Brain microvascular endothelial cell (primary cell): ENCODE data around the gene PRH2.

ENCODE experiments used
- DNase-seq: peaks from one replicate; pipeline ENCODE4 v3.0.0-alpha.2; 2020
- H3K27ac ChIP-seq: fragments of 250-450 bp; sonication (Bioruptor Pico); 2 replicates; pipeline ENCODE4 v1.5.1; 2020; ENCODE audit warnings: mild to moderate bottlenecking, moderate library complexity
- H3K27me3 ChIP-seq: fragments of 250-450 bp; sonication (Bioruptor Pico); replicated peaks from 2 replicates; pipeline ENCODE4 v1.5.1; 2020; ENCODE audit warnings: mild to moderate bottlenecking
- H3K36me3 ChIP-seq: fragments of 250-450 bp; sonication (Bioruptor Pico); replicated peaks from 2 replicates; pipeline ENCODE4 v1.5.1; 2020; ENCODE audit warnings: mild to moderate bottlenecking
- H3K4me3 ChIP-seq: 2 replicates; pipeline ENCODE4 v1.5.1; 2011; ENCODE audit warnings: low read depth, mild to moderate bottlenecking, control low read depth, low read length, moderate library complexity
- in situ Hi-C: cut with HindIII; loops from 2 replicates; pipeline ENCODE4 v1.10.0; 2017; ENCODE audit warnings: low sequenced_read_pairs, low pct_ligation_motif_present
- TF ChIP-seq, protein P1 (sequence below): IDR thresholded peaks from 2 replicates; pipeline ENCODE4 v1.5.1; 2011; ENCODE audit warnings: low read depth, mild to moderate bottlenecking, moderate library complexity, low read length, control low read depth, inconsistent platforms; ENCODE audit errors: missing control alignments

The PRH2 gene

GRCh38 chr12:10982244-10982643, 53.2 kb downstream of the PRH2 start:
- DNase-seq = no peak
- in situ Hi-C loops = no loop called here
- Histone ChIP-seq H3K4me3 (no peak overlapping the region), H3K27ac (no peak overlapping the region), H3K36me3 (no peaks in the 10 kb centered on the region), H3K27me3 (no peaks in the 10 kb centered on the region)
- TF ChIP-seq, protein P1, sequence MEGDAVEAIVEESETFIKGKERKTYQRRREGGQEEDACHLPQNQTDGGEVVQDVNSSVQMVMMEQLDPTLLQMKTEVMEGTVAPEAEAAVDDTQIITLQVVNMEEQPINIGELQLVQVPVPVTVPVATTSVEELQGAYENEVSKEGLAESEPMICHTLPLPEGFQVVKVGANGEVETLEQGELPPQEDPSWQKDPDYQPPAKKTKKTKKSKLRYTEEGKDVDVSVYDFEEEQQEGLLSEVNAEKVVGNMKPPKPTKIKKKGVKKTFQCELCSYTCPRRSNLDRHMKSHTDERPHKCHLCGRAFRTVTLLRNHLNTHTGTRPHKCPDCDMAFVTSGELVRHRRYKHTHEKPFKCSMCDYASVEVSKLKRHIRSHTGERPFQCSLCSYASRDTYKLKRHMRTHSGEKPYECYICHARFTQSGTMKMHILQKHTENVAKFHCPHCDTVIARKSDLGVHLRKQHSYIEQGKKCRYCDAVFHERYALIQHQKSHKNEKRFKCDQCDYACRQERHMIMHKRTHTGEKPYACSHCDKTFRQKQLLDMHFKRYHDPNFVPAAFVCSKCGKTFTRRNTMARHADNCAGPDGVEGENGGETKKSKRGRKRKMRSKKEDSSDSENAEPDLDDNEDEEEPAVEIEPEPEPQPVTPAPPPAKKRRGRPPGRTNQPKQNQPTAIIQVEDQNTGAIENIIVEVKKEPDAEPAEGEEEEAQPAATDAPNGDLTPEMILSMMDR = no peak
